ENCODE measurements around the gene KANSL1.

DNA sequence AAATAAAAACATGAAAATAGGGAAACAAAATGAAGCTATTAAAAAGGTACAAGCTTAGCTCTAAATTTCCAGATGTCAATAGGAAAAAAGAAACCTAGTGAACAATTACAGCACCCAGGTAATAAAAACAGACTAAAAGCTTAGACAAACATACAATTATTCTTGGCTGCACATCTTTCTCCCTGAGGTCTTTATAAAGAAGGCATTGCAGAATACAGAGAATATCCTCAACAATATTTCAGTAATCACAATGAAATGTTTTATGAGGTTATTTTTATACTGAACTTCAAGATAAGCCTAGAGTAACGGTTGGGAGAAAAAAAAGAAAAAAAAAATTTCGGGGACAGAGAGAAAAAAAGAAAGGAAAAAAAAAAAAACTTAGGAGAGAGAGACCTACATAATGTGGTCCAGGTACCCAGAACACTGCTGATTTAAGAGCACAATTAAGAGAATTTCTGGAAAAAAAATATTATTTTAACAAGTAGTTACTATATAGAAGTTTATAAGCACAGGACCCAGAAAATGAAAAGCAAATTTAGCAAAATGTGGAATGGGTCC lies 26.5 kb downstream of the KANSL1 start:
- no peak for TF ChIP-seq CTCF (IDR thresholded peaks at IDR 0.05)
- TF ChIP-seq EZH2 (IDR thresholded peaks at IDR 0.05): no peak
- no peak for TF ChIP-seq EZH2phosphoT487 (IDR thresholded peaks at IDR 0.05)
